Activated CD8-positive, alpha-beta memory T cell treated with anti-CD3 and anti-CD28 coated beads for 24 hours (primary cell): ENCODE data around the gene SPSB3.
A peak's percentile ranks its signal among the peaks of the same experiment; 100 is the strongest.

ENCODE experiments used
- DNase-seq: peaks from one replicate; pipeline ENCODE4 v3.0.0-alpha.2; 2020

SPSB3 gene

DNA sequence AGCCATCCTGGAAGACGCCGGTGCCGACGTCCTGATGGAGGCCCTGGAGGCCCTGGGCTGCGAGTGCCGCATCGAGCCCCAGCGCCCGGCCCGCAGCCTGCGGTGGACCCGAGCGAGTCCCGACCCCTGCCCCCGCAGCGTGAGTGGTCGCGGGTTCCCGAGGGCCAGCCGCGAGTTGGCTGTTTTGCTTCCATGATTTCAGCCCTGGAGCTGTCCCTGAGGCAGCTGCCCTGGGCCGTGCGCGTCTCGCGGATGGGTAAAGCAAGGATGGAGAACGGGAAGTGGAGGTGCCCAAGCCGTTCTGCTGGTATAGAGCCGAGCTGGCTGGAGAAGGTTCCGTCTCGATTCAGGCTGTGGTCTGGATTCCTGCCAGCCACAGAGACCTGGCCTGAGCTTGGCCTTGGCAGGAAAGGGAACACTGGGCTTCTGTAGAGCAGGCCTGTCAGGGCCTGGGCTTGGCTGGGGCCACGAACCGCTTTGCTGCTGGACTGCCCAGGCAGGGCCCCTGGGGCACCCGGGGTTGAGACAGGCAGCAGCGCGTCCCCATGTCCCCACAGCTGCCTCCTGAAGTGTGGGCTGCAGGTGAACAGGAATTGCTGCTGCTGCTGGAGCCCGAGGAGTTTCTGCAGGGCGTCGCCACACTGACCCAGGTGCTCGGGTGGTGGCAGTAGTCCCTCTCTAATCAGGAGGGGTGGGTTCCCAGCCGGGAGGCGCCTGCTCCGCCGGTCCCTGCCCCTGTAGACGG lies 8.5 kb downstream of the SPSB3 start:
- DNase-seq: no peak

DNA sequence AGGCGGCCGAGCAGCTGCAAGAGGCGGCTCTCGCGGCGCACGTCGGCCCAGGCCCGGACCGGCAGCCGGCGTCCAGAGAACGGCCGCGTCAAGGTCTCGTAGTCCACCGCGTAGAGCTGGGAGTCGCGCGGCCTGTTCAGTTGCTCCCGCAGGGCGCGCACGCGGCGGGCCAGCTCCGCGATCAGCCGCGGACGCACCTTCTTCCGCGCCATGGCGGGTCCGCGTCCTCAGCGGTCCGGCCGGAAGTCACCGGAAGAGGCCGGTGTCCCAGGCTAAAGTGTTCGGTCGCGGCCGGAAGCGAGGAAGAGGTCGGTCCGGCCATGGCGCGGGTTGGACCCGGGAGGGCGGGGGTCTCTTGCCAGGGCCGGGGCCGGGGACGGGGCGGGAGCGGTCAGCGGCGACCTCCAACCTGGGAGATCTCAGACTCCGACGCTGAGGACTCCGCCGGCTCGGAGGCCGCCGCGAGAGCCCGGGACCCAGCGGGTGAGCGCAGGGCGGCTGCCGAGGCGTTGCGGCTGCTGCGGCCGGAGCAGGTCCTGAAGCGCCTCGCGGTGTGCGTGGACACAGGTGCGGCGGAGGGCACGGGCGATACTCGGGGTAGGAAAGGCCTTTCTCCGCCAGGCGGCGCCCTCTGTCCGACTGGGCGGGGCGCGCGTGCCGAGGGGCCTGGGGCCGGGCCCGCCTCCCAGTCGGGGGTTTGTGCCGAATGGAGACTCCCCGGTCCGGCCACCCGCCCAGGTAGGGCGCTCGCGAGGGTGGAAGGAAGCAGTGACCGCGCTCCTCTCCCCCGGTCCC lies 9.3 kb downstream of the SPSB3 start, which contains the start of gene MRPS34:
TSS of gene MRPS34 (minus strand) at position 227 of the 795 bp plus-strand sequence. CDS start at position 212, 15 bp downstream.
- DNase-seq: peak; percentile 92

GRCh38 chr16:1772362-1772907 lies 9.9 kb downstream of the SPSB3 start, which contains the start of gene EME2:
EME2 (plus strand) TSS chr16:1772810; CDS start chr16:1773228, 418 bp downstream.
- peak; percentile 85 for DNase-seq

DNA sequence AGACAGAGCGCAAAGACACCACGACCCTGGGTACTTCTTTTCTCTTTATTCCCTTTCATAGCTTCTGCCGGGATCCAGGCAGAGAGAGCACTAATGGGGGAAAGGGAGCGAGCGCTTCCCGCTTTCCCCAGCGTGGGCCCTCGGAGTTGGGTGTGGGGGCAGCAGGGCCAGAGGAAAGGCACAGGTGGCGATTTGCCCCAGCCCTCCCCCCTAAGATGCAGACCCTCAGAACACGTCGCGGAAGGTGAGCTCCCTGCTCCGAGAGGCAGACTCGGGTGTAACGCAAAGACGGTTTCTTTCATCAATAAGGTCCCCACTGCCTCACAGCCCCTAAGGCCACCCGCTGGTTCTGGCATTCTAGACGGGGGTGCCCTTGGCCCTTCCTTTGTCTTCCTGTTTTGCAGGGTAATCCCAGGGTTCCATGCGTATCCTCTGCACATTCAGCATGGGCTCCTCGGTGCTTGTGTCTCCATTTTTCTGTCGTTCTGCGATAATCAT lies 10.5 kb downstream of the SPSB3 start:
- DNase-seq: no peak

DNA sequence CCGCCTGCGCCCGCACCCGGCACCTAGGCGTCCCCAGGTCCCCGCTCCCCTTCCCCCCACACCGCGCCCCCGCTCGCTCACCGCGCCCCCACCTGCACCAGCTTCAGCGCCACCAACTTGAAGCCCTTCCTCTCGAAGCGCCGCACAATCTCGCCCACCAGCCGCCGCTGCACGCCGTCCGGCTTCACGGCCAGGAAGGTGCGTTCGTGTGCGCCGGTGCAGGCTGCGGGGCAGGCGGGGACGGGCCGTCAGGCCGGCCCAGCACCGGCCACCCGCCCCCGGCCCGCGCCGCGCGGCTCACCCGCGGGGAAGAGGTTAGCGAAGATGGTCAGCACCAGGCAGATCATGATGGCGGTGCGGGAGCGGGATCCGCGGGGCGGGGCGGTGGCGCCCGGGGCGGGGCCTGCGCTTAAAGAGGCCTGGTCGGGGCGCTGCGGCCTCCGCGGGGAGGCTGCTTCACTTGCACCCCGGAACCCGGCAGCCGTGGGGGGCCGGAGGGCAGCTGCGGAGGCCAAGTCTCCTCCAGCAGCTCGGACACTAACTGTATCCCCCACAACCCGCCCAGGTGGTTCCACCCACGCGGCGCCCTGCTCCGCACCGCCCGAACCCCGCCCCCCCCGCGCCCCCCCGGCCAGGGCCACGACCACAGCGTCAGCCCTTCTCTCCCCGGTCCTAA lies 11.0 kb downstream of the SPSB3 start, which contains the start of gene NME3:
TSS of gene NME3 (minus strand) at position 356 of the 676 bp plus-strand sequence. CDS start at position 347, 9 bp downstream.
- DNase-seq: peak; percentile 91

GRCh38 chr16:1770328-1771187 lies 11.8 kb downstream of the SPSB3 start:
- DNase-seq: peak; percentile 84

- DNase-seq: no peak
Observed at GRCh38 chr16:1769402-1770300, 12.7 kb downstream of the SPSB3 start.

DNA sequence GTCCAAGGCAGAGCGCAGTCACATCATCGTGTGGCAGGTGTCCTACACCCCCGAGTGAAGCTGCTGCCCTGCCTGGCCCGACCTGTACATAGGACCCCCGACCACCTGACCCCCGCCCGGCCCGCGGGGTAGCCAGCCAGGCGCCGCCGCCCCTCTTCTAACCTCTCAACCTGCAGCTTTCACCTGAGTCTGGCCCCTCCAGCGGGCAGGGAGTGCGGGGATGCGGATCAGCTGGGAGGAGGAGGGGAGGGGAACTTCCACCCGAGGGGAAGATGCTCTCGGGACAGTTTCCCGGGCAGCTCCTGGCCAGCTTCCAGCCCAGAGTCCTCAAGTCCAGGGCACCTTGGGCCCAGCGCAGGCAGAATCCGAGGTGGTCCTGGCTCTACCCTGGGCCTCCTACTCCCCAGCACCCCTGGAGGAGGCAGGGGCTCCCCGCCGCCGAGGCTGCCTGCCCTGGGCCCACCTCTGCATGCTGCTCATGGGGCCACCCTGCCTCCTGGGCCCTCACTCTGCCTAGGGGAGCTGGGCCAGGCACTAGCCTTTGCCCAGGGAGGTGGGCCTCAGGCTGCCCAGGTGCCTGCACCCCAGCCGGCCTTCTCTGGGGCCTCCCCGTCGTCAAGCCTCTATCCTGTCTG lies 13.5 kb downstream of the SPSB3 start:
- no peak for DNase-seq

- DNase-seq: no peak
Observed at GRCh38 chr16:1768061-1768766, 14.2 kb downstream of the SPSB3 start.

DNA sequence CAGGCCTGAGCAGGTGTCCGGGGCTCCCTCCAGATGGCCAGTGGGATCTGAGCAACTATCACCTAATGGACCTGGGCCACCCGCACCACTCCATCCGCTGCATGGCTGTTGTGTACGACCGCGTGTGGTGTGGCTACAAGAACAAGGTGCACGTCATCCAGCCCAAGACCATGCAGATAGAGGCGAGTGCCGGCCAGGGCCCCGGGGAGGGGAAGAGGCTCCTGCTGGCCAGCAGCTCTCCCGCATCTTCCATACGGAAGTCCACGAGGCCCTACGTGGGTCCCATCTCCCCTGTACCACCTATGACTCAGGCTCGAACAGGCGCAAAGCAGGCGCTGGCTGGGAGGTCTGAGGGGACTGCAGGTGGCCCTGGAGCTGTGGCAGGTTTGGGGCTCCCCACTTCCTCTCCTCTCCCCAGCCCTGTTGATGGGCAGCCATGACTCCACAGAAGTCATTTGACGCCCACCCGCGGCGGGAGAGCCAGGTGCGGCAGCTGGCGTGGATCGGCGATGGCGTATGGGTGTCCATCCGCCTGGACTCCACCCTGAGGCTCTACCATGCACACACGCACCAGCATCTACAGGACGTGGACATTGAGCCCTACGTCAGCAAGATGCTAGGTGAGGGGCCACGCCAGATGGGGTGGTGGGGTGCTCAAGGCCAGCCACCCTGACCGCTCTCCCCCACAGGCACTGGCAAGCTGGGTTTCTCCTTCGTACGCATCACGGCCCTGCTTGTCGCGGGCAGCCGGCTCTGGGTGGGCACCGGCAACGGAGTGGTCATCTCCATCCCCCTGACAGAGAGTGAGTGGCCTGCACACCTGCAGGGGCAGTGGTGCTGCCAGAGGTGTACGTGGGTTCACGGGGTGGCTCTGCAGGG lies 15.0 kb downstream of the SPSB3 start:
- DNase-seq: no peak

- DNase-seq: no peak
Observed at GRCh38 chr16:1766701-1767100, 15.7 kb downstream of the SPSB3 start.

GRCh38 chr16:1766231-1766630 lies 16.1 kb downstream of the SPSB3 start:
- DNase-seq: no peak

- DNase-seq: no peak
Observed at GRCh38 chr16:1765826-1766225, 16.5 kb downstream of the SPSB3 start.

DNA sequence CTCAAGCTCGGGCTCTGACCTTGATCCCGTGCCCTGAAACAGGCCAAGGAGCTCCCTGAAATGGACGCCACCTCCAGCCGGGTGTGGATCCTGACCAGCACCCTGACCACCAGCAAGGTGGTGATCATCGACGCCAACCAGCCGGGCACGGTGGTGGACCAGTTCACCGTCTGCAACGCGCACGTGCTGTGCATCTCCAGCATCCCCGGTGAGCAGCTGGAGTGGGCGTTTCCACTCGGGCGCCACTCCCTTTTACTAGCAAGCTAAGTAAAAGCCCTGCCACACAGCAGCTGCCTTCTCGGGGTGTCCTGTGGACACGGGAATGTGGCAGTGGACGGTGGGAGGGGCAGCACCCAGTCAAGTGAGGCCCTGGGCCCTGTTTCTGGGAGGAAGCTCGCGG lies 17.4 kb downstream of the SPSB3 start:
- no peak for DNase-seq

- no peak for DNase-seq
Observed at GRCh38 chr16:1763521-1764511, 18.6 kb downstream of the SPSB3 start.

DNA sequence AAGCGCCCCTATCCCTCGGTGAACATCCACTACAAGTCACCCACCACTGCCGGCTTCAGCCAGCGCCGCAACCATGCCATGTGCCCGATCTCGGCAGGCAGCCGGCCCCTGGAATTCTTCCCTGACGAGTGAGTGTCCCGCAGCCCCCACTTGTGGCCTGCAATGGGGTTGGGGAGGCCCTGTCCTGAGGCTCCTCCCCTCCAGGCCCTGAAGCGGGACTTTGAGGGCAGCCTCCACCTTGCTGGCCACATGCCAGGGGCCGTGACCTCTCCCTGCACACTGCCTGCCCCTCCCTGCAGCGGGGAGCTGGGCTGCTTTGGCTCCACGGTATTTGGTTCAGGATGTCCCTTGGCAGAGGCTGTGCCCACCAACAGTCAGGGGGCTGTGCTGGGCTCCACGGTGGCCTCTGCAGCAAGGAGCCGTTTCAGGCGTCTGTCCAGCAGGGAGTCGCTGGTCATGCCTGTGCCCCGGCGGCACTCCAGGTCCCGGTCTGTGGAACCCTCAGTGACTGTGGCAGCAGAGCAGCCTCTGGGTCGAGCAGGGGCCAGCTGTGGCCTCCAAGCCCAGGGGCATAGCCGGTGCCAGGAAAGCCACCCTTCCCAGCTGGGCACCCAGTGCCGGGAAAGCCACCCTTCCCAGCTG lies 19.4 kb downstream of the SPSB3 start:
- no peak for DNase-seq
